T-helper 17 cell (primary cell): ENCODE measurements around the gene CERT1. TPM values are rescaled to one million over a fixed set of nuclear protein-coding genes. Genes with fewer than 3 reads are reported as not detected.
"Not testable (repeated sequence)": the region's sequence is repeated elsewhere in the genome, so short reads cannot be mapped to it uniquely, and the experiment has no call there.

Experiments used
- ATAC-seq: fragments of 150-1000 bp; cut with Tn5 transposase; 2 replicates; pipeline ENCODE4 v1.10.0; 2021; ENCODE audit warnings: mild to moderate bottlenecking, moderate library complexity
- DNase-seq, 3 donors: peaks; one replicate each; pipeline versions ENCODE4 v3.0.0 to v3.0.0-alpha.2; 2020 to 2021
- H3K9me3 ChIP-seq: one replicate; pipeline ENCODE4 v1.7.0; 2013; ENCODE audit warnings: low read length, mild to moderate bottlenecking; ENCODE audit not compliant: control insufficient read depth, poor library complexity, severe bottlenecking
- H3K27ac Mint-ChIP-seq: one replicate; pipeline ENCODE4 v1.8.0; 2022; ENCODE audit warnings: mild to moderate bottlenecking, moderate library complexity, mixed read lengths
- H3K27me3 Mint-ChIP-seq: one replicate; pipeline ENCODE4 v1.8.0; 2022; ENCODE audit warnings: mixed read lengths
- H3K36me3 Mint-ChIP-seq: one replicate; pipeline ENCODE4 v1.8.0; 2022; ENCODE audit warnings: low read depth, mixed read lengths
- H3K4me1 Mint-ChIP-seq: one replicate; pipeline ENCODE4 v1.8.0; 2022; ENCODE audit warnings: mild to moderate bottlenecking, mixed read lengths
- H3K4me3 Mint-ChIP-seq: one replicate; pipeline ENCODE4 v1.8.0; 2022; ENCODE audit warnings: mild to moderate bottlenecking, moderate library complexity, mixed read lengths
- total RNA-seq, 4 donors: library from RNA in 2 of 4; stranded (reverse) in 2 of 4; gene quantifications; one replicate each; pipeline ENCODE4 v1.2.3 and lab custom pipeline; 2022 to 2026

The CERT1 gene
- total RNA-seq, 2 donors from 2014 or later = 29.9 to 37.2 TPM

GRCh38 chr5:75336615-75337336 is 174.7 kb downstream of the CERT1 start, which contains the start of gene HMGCR:
HMGCR (plus strand) TSS chr5:75337220; CDS start chr5:75342606, 5,386 bp downstream.
- ATAC-seq (peak; percentile 94), DNase-seq (peak; percentile 88 to 94 (median 89))
- no peak within 1 kb of the TSS for H3K27ac Mint-ChIP-seq
- H3K9me3 ChIP-seq = no peaks in the 10 kb centered on the region
- no peaks in the 10 kb centered on the region for H3K36me3 Mint-ChIP-seq
- no peak within 1 kb of the TSS for H3K4me3 Mint-ChIP-seq
- peaks cover 3% of the 10 kb centered on the region for H3K27me3 Mint-ChIP-seq
- peaks cover 25% of the 10 kb centered on the region for H3K4me1 Mint-ChIP-seq

- no peak for DNase-seq
- ATAC-seq = peak; percentile 7
These were observed 175.3 kb downstream of the CERT1 start for GRCh38 chr5:75335952-75336614.

GRCh38 chr5:75335486-75335885 is 175.9 kb downstream of the CERT1 start:
- DNase-seq = no peak
- Mint-ChIP-seq H3K27me3 (peaks cover 4% of the 10 kb centered on the region), H3K27ac (no peak overlapping the region), H3K4me1 (peaks cover 18% of the 10 kb centered on the region), H3K4me3 (no peak overlapping the region), H3K36me3 (no peaks in the 10 kb centered on the region)
- ATAC-seq = no peak
- no peaks in the 10 kb centered on the region for H3K9me3 ChIP-seq

More at GRCh38 chr5:75335952-75336614, 175.3 kb downstream of the CERT1 start:
- Mint-ChIP-seq H3K4me1 (peaks cover 21% of the 10 kb centered on the region), H3K27ac (no peak overlapping the region), H3K36me3 (no peaks in the 10 kb centered on the region), H3K4me3 (no peak overlapping the region), H3K27me3 (peaks cover 4% of the 10 kb centered on the region)
- H3K9me3 ChIP-seq = no peaks in the 10 kb centered on the region

GRCh38 chr5:75334413-75334812 is 177.0 kb downstream of the CERT1 start:
- not testable (repeated sequence) for H3K4me3 Mint-ChIP-seq, H3K9me3 ChIP-seq, H3K27ac Mint-ChIP-seq, ATAC-seq, DNase-seq, H3K36me3 Mint-ChIP-seq, H3K27me3 Mint-ChIP-seq
- H3K4me1 Mint-ChIP-seq = peaks cover 15% of the 10 kb centered on the region

GRCh38 chr5:75333759-75334158 is 177.7 kb downstream of the CERT1 start:
- not testable (repeated sequence) for ATAC-seq, H3K27me3 Mint-ChIP-seq, H3K9me3 ChIP-seq, H3K36me3 Mint-ChIP-seq, DNase-seq, H3K4me3 Mint-ChIP-seq, H3K27ac Mint-ChIP-seq
- H3K4me1 Mint-ChIP-seq = peaks cover 13% of the 10 kb centered on the region

- H3K27me3 Mint-ChIP-seq = peaks cover 13% of the 10 kb centered on the region
- H3K4me3 Mint-ChIP-seq = no peak overlapping the region
- H3K27ac Mint-ChIP-seq = no peak overlapping the region
These were observed 180.0 kb downstream of the CERT1 start for GRCh38 chr5:75331095-75332090.

DNA sequence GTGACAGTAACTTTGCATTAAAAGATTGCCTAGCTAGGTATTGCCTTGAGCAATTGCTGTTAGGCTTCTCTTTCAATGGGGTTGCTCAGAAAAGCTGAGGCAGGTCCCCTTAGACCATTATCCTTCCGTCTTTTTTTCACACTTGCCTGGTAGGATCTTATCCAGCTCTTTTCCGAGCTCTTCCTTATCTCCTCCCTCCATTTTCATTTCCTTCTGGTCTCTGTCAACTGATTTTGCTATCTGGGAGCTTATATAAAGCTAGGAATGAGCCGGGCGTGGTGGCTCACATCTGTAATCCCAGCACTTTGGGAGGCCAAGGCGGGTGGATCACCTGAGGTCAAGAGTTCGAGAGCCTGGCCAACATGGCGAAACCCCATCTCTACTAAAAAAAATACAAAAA is 181.0 kb downstream of the CERT1 start:
- Mint-ChIP-seq H3K36me3 (no peaks in the 10 kb centered on the region), H3K4me3 (no peak overlapping the region)

More at GRCh38 chr5:75331095-75332090, 180.0 kb downstream of the CERT1 start:
- ATAC-seq (no peak), DNase-seq (no peak)
- no peaks in the 10 kb centered on the region for H3K4me1 Mint-ChIP-seq
- no peaks in the 10 kb centered on the region for H3K36me3 Mint-ChIP-seq
- H3K9me3 ChIP-seq = no peaks in the 10 kb centered on the region

More for the DNA sequence above, 181.0 kb downstream of the CERT1 start:
- H3K9me3 ChIP-seq = no peaks in the 10 kb centered on the region
- no peak for ATAC-seq
- Mint-ChIP-seq H3K27me3 (peaks cover 13% of the 10 kb centered on the region), H3K27ac (no peak overlapping the region), H3K4me1 (no peaks in the 10 kb centered on the region)
- DNase-seq = no peak

Other genes with a start within 250 kb of the CERT1 start
- 10 to 100 TPM; 37.9 to 48.0 TPM for gene HMGCR, start 174.4 kb downstream of the CERT1 start, total RNA-seq
- 10 to 100 TPM; 18.8 to 23.4 TPM for gene POLK, start 262 bp upstream of the CERT1 start, total RNA-seq
- gene ANKDD1B, start 99.8 kb upstream of the CERT1 start, total RNA-seq = under 1 TPM; 0.42 to 0.57 TPM
- 10 to 100 TPM in 1 of 2 donors, 1 to 10 TPM in 1; 9.9 to 11.1 TPM for gene POC5, start 205.8 kb upstream of the CERT1 start, total RNA-seq